HepG2 (cell line): ENCODE measurements around the gene CYP2S1. TPM values are rescaled to one million over a fixed set of nuclear protein-coding genes. Genes with fewer than 3 reads are reported as not detected.
A peak's percentile ranks its signal among the peaks of the same experiment; 100 is the strongest.

Experiments
- ARID5B ChIP-seq: IDR thresholded peaks from 2 replicates; pipeline ENCODE4 v1.4.0; 2020; ENCODE audit warnings: mild to moderate bottlenecking, missing genetic modification reagents
- DNMT3B ChIP-seq: conservative IDR thresholded peaks from 2 replicates; pipeline ENCODE4 v1.6.1; 2016; ENCODE audit warnings: missing biosample characterization, control low read depth
- FOSL2 ChIP-seq: sonication (generic); formaldehyde crosslinking; IDR thresholded peaks from 2 replicates; pipeline ENCODE4 v1.4.0; 2020; ENCODE audit warnings: missing genetic modification reagents
- KDM6A ChIP-seq: IDR thresholded peaks from 2 replicates; pipeline ENCODE4 v1.6.1; 2016; ENCODE audit warnings: low read depth
- RBAK ChIP-seq: sonication (generic); formaldehyde crosslinking; IDR thresholded peaks from 2 replicates; pipeline ENCODE4 v1.5.1; 2020; ENCODE audit warnings: mild to moderate bottlenecking, missing genetic modification reagents
- SAP130 ChIP-seq: IDR thresholded peaks from 2 replicates; pipeline ENCODE4 v1.6.1; 2016; ENCODE audit warnings: low read depth
- ZBTB25 ChIP-seq: IDR thresholded peaks from 2 replicates; pipeline ENCODE4 v1.6.1; 2018; ENCODE audit warnings: missing genetic modification reagents
- ZKSCAN8 ChIP-seq: IDR thresholded peaks from 2 replicates; pipeline ENCODE4 v1.6.1; 2016; ENCODE audit warnings: borderline replicate concordance, missing genetic modification reagents, missing compliant biosample characterization
- ZNF331 ChIP-seq: sonication (generic); formaldehyde crosslinking; IDR thresholded peaks from 2 replicates; pipeline ENCODE4 v1.4.0; 2020; ENCODE audit warnings: missing genetic modification reagents
- ZNF567 ChIP-seq: sonication (generic); formaldehyde crosslinking; IDR thresholded peaks from 2 replicates; pipeline ENCODE4 v1.8.1; 2023; ENCODE audit warnings: mild to moderate bottlenecking, missing genetic modification reagents, borderline replicate concordance
- ZNF772 ChIP-seq: sonication (generic); formaldehyde crosslinking; IDR thresholded peaks from 2 replicates; pipeline ENCODE4 v1.5.0; 2020; ENCODE audit warnings: mild to moderate bottlenecking, missing genetic modification reagents
- polyA plus RNA-seq, 8 experiments: library from polyadenylated mRNA; depleted of rRNA in 3 of 8; stranded (reverse) in 7 of 8; unstranded in 1 of 8; fragments of >200 nt; fragmentation: Illumina TruSeq in 4 of 8; extraction: Trizol in 4 of 8; gene quantifications; 2 replicates each; pipeline versions ENCODE4 v1.2.1 to v1.2.3, GENCODE V29; 2011 to 2016; ENCODE audit warnings: low read depth in 4 of 8, missing spikeins in 1 of 8, mixed read lengths in 1 of 8; ENCODE audit not compliant: insufficient read depth in 1 of 8
- total RNA-seq, 5 experiments: library from RNA; depleted of rRNA; stranded (reverse); fragments of >200 nt; fragmentation: Illumina TruSeq; extraction: Trizol; gene quantifications; 2 replicates each; pipeline ENCODE4 v1.2.3, GENCODE V29; 2016; ENCODE audit warnings: low read depth in 1 of 5
- TF ChIP-seq, protein P1 (sequence below): sonication (generic); formaldehyde crosslinking; IDR thresholded peaks from 2 replicates; pipeline ENCODE4 v1.4.0; 2020; ENCODE audit warnings: missing genetic modification reagents, borderline replicate concordance
- TF ChIP-seq, protein P2 (sequence below): IDR thresholded peaks from 2 replicates; pipeline ENCODE4 v1.6.1; 2016; ENCODE audit warnings: mild to moderate bottlenecking

CYP2S1 gene
- total and polyA plus RNA-seq, 2 of the 13 experiments (the other 11 are each of a cell fraction or from before 2014, with no cell fraction given), result 0.09 to 2.1 TPM

DNA sequence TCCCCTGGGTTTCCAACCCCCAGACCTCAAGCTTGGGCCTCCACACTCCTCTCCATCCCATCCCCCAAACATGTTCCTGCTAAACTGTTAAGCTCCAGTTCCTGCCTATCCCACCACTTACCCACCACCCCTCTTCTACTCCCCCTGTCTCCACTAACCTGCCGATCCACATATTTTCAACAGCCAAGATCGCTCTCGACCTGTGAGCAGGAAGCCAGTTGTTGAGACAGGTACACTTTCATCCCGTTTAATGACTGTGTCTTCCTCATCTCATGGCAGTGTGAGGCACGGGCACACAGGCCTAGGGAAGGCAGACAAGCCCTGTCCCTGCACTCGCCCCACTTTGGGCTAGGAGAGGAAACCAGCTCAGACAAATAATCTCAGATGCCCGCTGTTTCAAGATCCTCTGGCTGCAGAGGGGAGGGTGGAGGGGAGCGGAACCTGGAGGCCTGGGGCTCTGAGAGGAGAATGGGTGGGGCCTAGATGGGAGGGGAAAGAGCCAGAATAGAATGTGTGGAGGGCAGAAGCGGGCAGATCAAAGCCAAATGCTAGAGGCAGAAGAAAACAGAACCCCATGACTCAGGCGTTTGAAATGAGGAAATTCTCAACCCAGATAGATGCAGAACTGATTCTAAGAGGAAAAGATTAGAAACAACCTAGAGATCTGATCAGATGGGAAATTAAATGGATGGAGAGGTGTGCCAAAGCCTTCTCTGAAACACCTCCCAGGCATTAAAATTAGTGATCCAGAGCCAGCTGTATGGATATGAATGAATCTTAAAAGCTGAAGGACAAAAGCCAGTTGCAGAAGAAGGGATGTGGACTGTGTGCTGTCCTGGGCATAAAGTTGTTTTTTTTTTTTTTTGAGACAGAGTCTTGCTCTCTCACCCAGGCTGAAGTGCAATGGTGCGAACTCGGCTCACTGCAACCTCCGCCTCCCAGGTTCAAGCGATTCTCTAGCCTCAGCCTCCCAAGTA is 16.9 kb upstream of the CYP2S1 start (continued):
- TF ChIP-seq, protein P1, sequence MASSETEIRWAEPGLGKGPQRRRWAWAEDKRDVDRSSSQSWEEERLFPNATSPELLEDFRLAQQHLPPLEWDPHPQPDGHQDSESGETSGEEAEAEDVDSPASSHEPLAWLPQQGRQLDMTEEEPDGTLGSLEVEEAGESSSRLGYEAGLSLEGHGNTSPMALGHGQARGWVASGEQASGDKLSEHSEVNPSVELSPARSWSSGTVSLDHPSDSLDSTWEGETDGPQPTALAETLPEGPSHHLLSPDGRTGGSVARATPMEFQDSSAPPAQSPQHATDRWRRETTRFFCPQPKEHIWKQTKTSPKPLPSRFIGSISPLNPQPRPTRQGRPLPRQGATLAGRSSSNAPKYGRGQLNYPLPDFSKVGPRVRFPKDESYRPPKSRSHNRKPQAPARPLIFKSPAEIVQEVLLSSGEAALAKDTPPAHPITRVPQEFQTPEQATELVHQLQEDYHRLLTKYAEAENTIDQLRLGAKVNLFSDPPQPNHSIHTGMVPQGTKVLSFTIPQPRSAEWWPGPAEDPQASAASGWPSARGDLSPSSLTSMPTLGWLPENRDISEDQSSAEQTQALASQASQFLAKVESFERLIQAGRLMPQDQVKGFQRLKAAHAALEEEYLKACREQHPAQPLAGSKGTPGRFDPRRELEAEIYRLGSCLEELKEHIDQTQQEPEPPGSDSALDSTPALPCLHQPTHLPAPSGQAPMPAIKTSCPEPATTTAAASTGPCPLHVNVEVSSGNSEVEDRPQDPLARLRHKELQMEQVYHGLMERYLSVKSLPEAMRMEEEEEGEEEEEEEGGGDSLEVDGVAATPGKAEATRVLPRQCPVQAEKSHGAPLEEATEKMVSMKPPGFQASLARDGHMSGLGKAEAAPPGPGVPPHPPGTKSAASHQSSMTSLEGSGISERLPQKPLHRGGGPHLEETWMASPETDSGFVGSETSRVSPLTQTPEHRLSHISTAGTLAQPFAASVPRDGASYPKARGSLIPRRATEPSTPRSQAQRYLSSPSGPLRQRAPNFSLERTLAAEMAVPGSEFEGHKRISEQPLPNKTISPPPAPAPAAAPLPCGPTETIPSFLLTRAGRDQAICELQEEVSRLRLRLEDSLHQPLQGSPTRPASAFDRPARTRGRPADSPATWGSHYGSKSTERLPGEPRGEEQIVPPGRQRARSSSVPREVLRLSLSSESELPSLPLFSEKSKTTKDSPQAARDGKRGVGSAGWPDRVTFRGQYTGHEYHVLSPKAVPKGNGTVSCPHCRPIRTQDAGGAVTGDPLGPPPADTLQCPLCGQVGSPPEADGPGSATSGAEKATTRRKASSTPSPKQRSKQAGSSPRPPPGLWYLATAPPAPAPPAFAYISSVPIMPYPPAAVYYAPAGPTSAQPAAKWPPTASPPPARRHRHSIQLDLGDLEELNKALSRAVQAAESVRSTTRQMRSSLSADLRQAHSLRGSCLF (CRISPR knock-in tag), result no peak
- peak; percentile 61 for TF ChIP-seq ARID5B
- no peak for TF ChIP-seq RBAK
- TF ChIP-seq ZNF331 (CRISPR knock-in tag), result 0 out of 2 replicates have a peak, but pooled peaks have one; percentile 11
- 0 out of 2 replicates have a peak, but pooled peaks have one; percentile 24 for TF ChIP-seq ZNF567 (CRISPR knock-in tag)
- TF ChIP-seq KDM6A (CRISPR knock-in tag), result 0 out of 2 replicates have a peak, but pooled peaks have one; percentile 43
- peak; percentile 96 for TF ChIP-seq FOSL2 (CRISPR knock-in tag)
- 0 out of 2 replicates have a peak, but pooled peaks have one; percentile 45 for TF ChIP-seq ZNF772 (CRISPR knock-in tag)
- peak; percentile 67 for TF ChIP-seq SAP130 (CRISPR knock-in tag)
- no peak for TF ChIP-seq ZKSCAN8
- TF ChIP-seq ZBTB25 (CRISPR knock-in tag), result 0 out of 2 replicates have a peak, but pooled peaks have one; percentile 23
- TF ChIP-seq, protein P2, sequence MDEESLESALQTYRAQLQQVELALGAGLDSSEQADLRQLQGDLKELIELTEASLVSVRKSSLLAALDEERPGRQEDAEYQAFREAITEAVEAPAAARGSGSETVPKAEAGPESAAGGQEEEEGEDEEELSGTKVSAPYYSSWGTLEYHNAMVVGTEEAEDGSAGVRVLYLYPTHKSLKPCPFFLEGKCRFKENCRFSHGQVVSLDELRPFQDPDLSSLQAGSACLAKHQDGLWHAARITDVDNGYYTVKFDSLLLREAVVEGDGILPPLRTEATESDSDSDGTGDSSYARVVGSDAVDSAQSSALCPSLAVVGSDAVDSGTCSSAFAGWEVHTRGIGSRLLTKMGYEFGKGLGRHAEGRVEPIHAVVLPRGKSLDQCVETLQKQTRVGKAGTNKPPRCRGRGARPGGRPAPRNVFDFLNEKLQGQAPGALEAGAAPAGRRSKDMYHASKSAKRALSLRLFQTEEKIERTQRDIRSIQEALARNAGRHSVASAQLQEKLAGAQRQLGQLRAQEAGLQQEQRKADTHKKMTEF (CRISPR knock-in tag), result peak; percentile 24; the same call in 1 of the 2 replicates
- TF ChIP-seq DNMT3B (CRISPR knock-in tag), result no peak
